ENCODE measurements around the gene GFRA1. TPM values are rescaled to one million over a fixed set of nuclear protein-coding genes. Genes with fewer than 3 reads are reported as not detected.

GFRA1 gene
- total and polyA plus RNA-seq, 2 of the 4 experiments (the other 2 are of a cell fraction): 9.1 to 9.3 TPM

GRCh38 chr10:116141246-116141645 lies 131.8 kb downstream of the GFRA1 start:
- Histone ChIP-seq H4K8ac (ENCODE audit: low read depth in 2 of 2, low read length in 2 of 2) (no peak overlapping the region), H3K27me3 (ENCODE audit: control insufficient read depth, insufficient read depth, low read length) (no peaks in the 10 kb centered on the region), H3K23ac (ENCODE audit: low read depth, low read length) (no peak overlapping the region), H3K9me1 (ENCODE audit: insufficient read depth, low read length) (no peaks in the 10 kb centered on the region), H3K4me3 (ENCODE audit: insufficient read depth, low read depth, low read length) (no peak overlapping the region), H3K4me1 (ENCODE audit: control insufficient read depth, insufficient read depth, low read length) (no peaks in the 10 kb centered on the region), H3K9ac (ENCODE audit: low read depth, low read length) (no peak overlapping the region), H2BK5ac (ENCODE audit: low read depth, low read length, poor library complexity, severe bottlenecking) (no peak overlapping the region), H3K9me3 (ENCODE audit: control insufficient read depth, insufficient read depth, low read length) (no peaks in the 10 kb centered on the region), H2AFZ (replicated peaks; ENCODE audit: low read length, poor library complexity) (no peak overlapping the region), H2BK120ac (ENCODE audit: low read depth, low read length) (no peak overlapping the region), H3K18ac (ENCODE audit: low read depth, low read length) (no peak overlapping the region), H3K4ac (ENCODE audit: low read depth, low read length) (no peak overlapping the region), H2BK15ac (ENCODE audit: low read depth, low read length) (no peak overlapping the region), H3K56ac (ENCODE audit: extremely low read depth, insufficient read depth, low read length) (no peak overlapping the region), H3K79me1 (ENCODE audit: low read depth in 1 of 2, low read length in 2 of 2) (no peaks in the 10 kb centered on the region), H4K5ac (ENCODE audit: low read depth, low read length) (no peak overlapping the region), H3K14ac (replicated peaks; ENCODE audit: low read depth, low read length) (no peak overlapping the region), H4K91ac (ENCODE audit: insufficient read depth, low read depth, low read length) (no peak overlapping the region), H3K27ac (ENCODE audit: insufficient read depth, low read length) (no peak overlapping the region), H3K36me3 (ENCODE audit: control insufficient read depth, insufficient read depth, low read length) (no peaks in the 10 kb centered on the region), H2AK5ac (ENCODE audit: low read depth, low read length) (no peak overlapping the region), H4K20me1 (ENCODE audit: insufficient read depth, low read length) (no peaks in the 10 kb centered on the region), H2BK20ac (ENCODE audit: low read depth, low read length) (no peak overlapping the region), H3K4me2 (ENCODE audit: low read depth, low read length) (no peak overlapping the region), H2AK9ac (replicated peaks; ENCODE audit: low read depth, low read length, poor library complexity) (no peak overlapping the region)
- DNase-seq (no peak), ATAC-seq (ENCODE audit: low read depth) (no peak)
- WGBS, 2 experiments (ENCODE audit: extremely low coverage in 2 of 2, insufficient read length in 1 of 2): no CpG with 5 or more reads among the region's 5 CpGs
- TF ChIP-seq, protein P1, sequence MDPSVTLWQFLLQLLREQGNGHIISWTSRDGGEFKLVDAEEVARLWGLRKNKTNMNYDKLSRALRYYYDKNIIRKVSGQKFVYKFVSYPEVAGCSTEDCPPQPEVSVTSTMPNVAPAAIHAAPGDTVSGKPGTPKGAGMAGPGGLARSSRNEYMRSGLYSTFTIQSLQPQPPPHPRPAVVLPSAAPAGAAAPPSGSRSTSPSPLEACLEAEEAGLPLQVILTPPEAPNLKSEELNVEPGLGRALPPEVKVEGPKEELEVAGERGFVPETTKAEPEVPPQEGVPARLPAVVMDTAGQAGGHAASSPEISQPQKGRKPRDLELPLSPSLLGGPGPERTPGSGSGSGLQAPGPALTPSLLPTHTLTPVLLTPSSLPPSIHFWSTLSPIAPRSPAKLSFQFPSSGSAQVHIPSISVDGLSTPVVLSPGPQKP (IDR thresholded peaks at IDR 0.05; ENCODE audit: borderline replicate concordance, low read depth, low read length): no peak
- TF ChIP-seq MXI1 (IDR thresholded peaks at IDR 0.05; ENCODE audit: borderline replicate concordance, low read depth, low read length) (no peak), RAD21 (IDR thresholded peaks at IDR 0.05; ENCODE audit: low read length) (no peak), CEBPB (IDR thresholded peaks at IDR 0.05; ENCODE audit: low read depth, low read length) (no peak), FOS (IDR thresholded peaks at IDR 0.05; ENCODE audit: low read depth, low read length) (no peak), MAZ (IDR thresholded peaks at IDR 0.05; ENCODE audit: borderline replicate concordance, low read depth, low read length) (no peak)
- TF ChIP-seq, protein P2, sequence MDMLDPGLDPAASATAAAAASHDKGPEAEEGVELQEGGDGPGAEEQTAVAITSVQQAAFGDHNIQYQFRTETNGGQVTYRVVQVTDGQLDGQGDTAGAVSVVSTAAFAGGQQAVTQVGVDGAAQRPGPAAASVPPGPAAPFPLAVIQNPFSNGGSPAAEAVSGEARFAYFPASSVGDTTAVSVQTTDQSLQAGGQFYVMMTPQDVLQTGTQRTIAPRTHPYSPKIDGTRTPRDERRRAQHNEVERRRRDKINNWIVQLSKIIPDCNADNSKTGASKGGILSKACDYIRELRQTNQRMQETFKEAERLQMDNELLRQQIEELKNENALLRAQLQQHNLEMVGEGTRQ (IDR thresholded peaks at IDR 0.05; ENCODE audit: low read depth, low read length): no peak
- TF ChIP-seq, protein P3, sequence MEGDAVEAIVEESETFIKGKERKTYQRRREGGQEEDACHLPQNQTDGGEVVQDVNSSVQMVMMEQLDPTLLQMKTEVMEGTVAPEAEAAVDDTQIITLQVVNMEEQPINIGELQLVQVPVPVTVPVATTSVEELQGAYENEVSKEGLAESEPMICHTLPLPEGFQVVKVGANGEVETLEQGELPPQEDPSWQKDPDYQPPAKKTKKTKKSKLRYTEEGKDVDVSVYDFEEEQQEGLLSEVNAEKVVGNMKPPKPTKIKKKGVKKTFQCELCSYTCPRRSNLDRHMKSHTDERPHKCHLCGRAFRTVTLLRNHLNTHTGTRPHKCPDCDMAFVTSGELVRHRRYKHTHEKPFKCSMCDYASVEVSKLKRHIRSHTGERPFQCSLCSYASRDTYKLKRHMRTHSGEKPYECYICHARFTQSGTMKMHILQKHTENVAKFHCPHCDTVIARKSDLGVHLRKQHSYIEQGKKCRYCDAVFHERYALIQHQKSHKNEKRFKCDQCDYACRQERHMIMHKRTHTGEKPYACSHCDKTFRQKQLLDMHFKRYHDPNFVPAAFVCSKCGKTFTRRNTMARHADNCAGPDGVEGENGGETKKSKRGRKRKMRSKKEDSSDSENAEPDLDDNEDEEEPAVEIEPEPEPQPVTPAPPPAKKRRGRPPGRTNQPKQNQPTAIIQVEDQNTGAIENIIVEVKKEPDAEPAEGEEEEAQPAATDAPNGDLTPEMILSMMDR (conservative IDR thresholded peaks at IDR 0.05; ENCODE audit: low read depth, low read length): no peak
- in situ Hi-C loops (cut with MboI; ENCODE audit: low sequenced_read_pairs) (no loop called here), intact Hi-C loops (cut with micrococcal nuclease) (no loop called here), dilution Hi-C loops (cut with HindIII; ENCODE audit: low sequenced_read_pairs, unreplicated experiment) (no loop called here)
- BruUV-seq (replicated peaks): no TSS peak
- POLR2A ChIA-PET (ENCODE audit: unreplicated experiment): no interaction called here
- CTCF ChIA-PET: no interaction called here
